GM12878 (cell line): Measurements from ENCODE around the gene FOLH1. TPM values are rescaled to one million over a fixed set of nuclear protein-coding genes. Genes with fewer than 3 reads are reported as not detected.

Experiments used
- ATAC-seq: fragments of 200-7000 bp; cut with Tn5 transposase; 3 replicates; pipeline ENCODE4 v1.9.1; 2020; ENCODE audit warnings: mild to moderate bottlenecking, moderate library complexity
- BruUV-seq: library from RNA; stranded (reverse); fragments of 400-500 nt; replicated peaks from 2 replicates; lab custom pipeline; 2021; lab: Mats Ljungman, UMichigan
- CTCF ChIA-PET: fragments of 300-600 bp; sonication (Branson Sonifier 250); formaldehyde crosslinking; extraction: SDS; loops from one replicate; lab custom pipeline; 2021; ENCODE audit warnings: inconsistent platforms; lab: Yijun Ruan, JAX
- POLR2A ChIA-PET: fragments of 350-600 bp; formaldehyde crosslinking; extraction: SDS; loops from one replicate; lab custom pipeline; 2021; ENCODE audit warnings: inconsistent platforms; lab: Charles Lee
- RAD21 ChIA-PET: fragments of 300-600 bp; sonication (Branson Sonifier 250); formaldehyde crosslinking; loops from one replicate; lab custom pipeline; 2023; ENCODE audit warnings: antibody characterized with exemption; ENCODE audit not compliant: unreplicated experiment; lab: Charles Lee
- SMC1A ChIA-PET: fragments of 300-600 bp; sonication (Branson Sonifier 250); formaldehyde crosslinking; loops from one replicate; lab custom pipeline; 2023; ENCODE audit not compliant: unreplicated experiment, uncharacterized antibody; lab: Charles Lee
- DNase-seq: peaks from one replicate; pipeline ENCODE4 v3.0.0-alpha.2; 2011; ENCODE audit warnings: low read depth, low spot score
- FAIRE-seq: peaks from 3 replicates; lab custom pipeline; 2011; peaks lifted over from hg19 to GRCh38; lab: Jason Lieb, UNC
- H2AFZ ChIP-seq: 2 replicates; pipeline ENCODE4 v1.6.0; 2011; ENCODE audit warnings: low read depth, low read length, control low read depth; ENCODE audit not compliant: control insufficient read depth
- H3K27ac ChIP-seq: 2 replicates; pipeline ENCODE4 v1.5.1; 2011; ENCODE audit warnings: control low read depth; ENCODE audit not compliant: control insufficient read depth, insufficient read depth
- H3K27me3 ChIP-seq, 2 experiments: replicated peaks in 1 of 2; 2 replicates each; pipeline versions ENCODE4 v1.6.0 to v1.6.1; 2011; ENCODE audit warnings: low read length in 1 of 2; ENCODE audit not compliant: control insufficient read depth in 2 of 2, insufficient read depth in 2 of 2
- H3K36me3 ChIP-seq, 2 experiments: 2 replicates each; pipeline ENCODE4 v1.5.1; 2011; ENCODE audit warnings: low read length in 1 of 2; ENCODE audit not compliant: control insufficient read depth in 2 of 2, insufficient read depth in 2 of 2
- H3K4me1 ChIP-seq: 2 replicates; pipeline ENCODE4 v1.6.1; 2011; ENCODE audit warnings: mild to moderate bottlenecking, low read length, moderate library complexity, mixed read lengths; ENCODE audit not compliant: control insufficient read depth, insufficient read depth
- H3K4me2 ChIP-seq: 2 replicates; pipeline ENCODE4 v1.6.0; 2011; ENCODE audit warnings: control low read depth; ENCODE audit not compliant: control insufficient read depth, insufficient read depth
- H3K4me3 ChIP-seq: fragments of 200-600 bp; sonication (generic); 2 replicates; pipeline ENCODE4 v1.5.1; 2016
- H3K79me2 ChIP-seq: 2 replicates; pipeline ENCODE4 v1.6.0; 2011; ENCODE audit warnings: low read length; ENCODE audit not compliant: control insufficient read depth, insufficient read depth
- H3K9ac ChIP-seq: 2 replicates; pipeline ENCODE4 v1.8.0; 2011; ENCODE audit warnings: low read length, control low read depth, mixed read lengths; ENCODE audit not compliant: control insufficient read depth, insufficient read depth
- H3K9me3 ChIP-seq: replicated peaks from 3 replicates; pipeline ENCODE4 v1.5.1; 2011; ENCODE audit warnings: mild to moderate bottlenecking, low read length; ENCODE audit not compliant: control insufficient read depth, insufficient read depth
- H4K20me1 ChIP-seq: 2 replicates; pipeline ENCODE4 v1.6.0; 2011; ENCODE audit not compliant: control insufficient read depth, insufficient read depth
- BCL11A ChIP-seq: IDR thresholded peaks from 2 replicates; pipeline ENCODE4 v1.6.1; 2011; ENCODE audit warnings: low read depth, low read length
- BMI1 ChIP-seq: fragments of 450-650 bp; IDR thresholded peaks from 2 replicates; pipeline ENCODE4 v1.6.1; 2016; ENCODE audit warnings: mild to moderate bottlenecking, moderate library complexity, borderline replicate concordance
- CBX5 ChIP-seq: sonication (generic); IDR thresholded peaks from 2 replicates; pipeline ENCODE4 v1.6.1; 2016; ENCODE audit warnings: low read depth, moderate library complexity, mild to moderate bottlenecking, inconsistent platforms
- CREM ChIP-seq: IDR thresholded peaks from 2 replicates; pipeline ENCODE4 v1.6.1; 2014; ENCODE audit warnings: antibody characterized with exemption, low read depth
- EZH2 ChIP-seq: IDR thresholded peaks from 2 replicates; pipeline ENCODE4 v1.6.1; 2012; ENCODE audit warnings: low read depth, mild to moderate bottlenecking, control low read depth, inconsistent platforms, low read length, borderline replicate concordance; ENCODE audit not compliant: control insufficient read depth
- HDAC2 ChIP-seq: fragments of 200-600 bp; sonication (generic); IDR thresholded peaks from 2 replicates; pipeline ENCODE4 v1.6.1; 2017
- KLF5 ChIP-seq: fragments of 450-650 bp; IDR thresholded peaks from 2 replicates; pipeline ENCODE4 v1.6.1; 2014; ENCODE audit warnings: mild to moderate bottlenecking; ENCODE audit not compliant: partially characterized antibody
- MTA2 ChIP-seq: fragments of 450-650 bp; IDR thresholded peaks from 2 replicates; pipeline ENCODE4 v1.6.1; 2016; ENCODE audit warnings: low read depth, mild to moderate bottlenecking, moderate library complexity
- NRF1 ChIP-seq: conservative IDR thresholded peaks from 2 replicates; pipeline ENCODE4 v1.6.1; 2011; ENCODE audit warnings: mild to moderate bottlenecking, low read depth, low read length, improper control_type of control experiment
- POLR2AphosphoS2 ChIP-seq: IDR thresholded peaks from 2 replicates; pipeline ENCODE4 v1.6.1; 2011; ENCODE audit warnings: low read depth, mild to moderate bottlenecking, low read length, improper control_type of control experiment, moderate library complexity
- POU2F2 ChIP-seq: IDR thresholded peaks from 3 replicates; pipeline ENCODE4 v1.6.1; 2011; ENCODE audit warnings: low read depth, mild to moderate bottlenecking, low read length, borderline replicate concordance
- RAD21 ChIP-seq: IDR thresholded peaks from 2 replicates; pipeline ENCODE4 v1.6.1; 2011; ENCODE audit warnings: mild to moderate bottlenecking, low read depth, low read length, moderate library complexity; ENCODE audit not compliant: insufficient read depth
- SPI1 ChIP-seq: IDR thresholded peaks from 2 replicates; pipeline ENCODE4 v1.6.1; 2011; ENCODE audit warnings: low read depth, mild to moderate bottlenecking, low read length, moderate library complexity, borderline replicate concordance; ENCODE audit not compliant: insufficient read depth
- TBL1XR1 ChIP-seq: IDR thresholded peaks from 2 replicates; pipeline ENCODE4 v1.6.1; 2012; ENCODE audit warnings: low read depth, low read length, improper control_type of control experiment
- ZBED1 ChIP-seq: IDR thresholded peaks from 2 replicates; pipeline ENCODE4 v1.6.1; 2016; ENCODE audit warnings: borderline replicate concordance
- ZNF207 ChIP-seq: fragments of 450-650 bp; IDR thresholded peaks from 2 replicates; pipeline ENCODE4 v1.6.1; 2014; ENCODE audit warnings: antibody characterized with exemption, mild to moderate bottlenecking, borderline replicate concordance
- WGBS: methylation state at CpG from one replicate; pipeline ENCODE4 v1.1.6; 2016; ENCODE audit warnings: low lambda C conversion rate; ENCODE audit not compliant: insufficient replicate concordance, insufficient coverage; ENCODE audit errors: missing lambda C conversion rate; 5-methylcytosine and 5-hydroxymethylcytosine counted together
- in situ Hi-C: fragments of 300-500 bp; cut with MboI; formaldehyde crosslinking; loops from 9 replicates; pipeline ENCODE4 v1.14.3; 2018; ENCODE audit warnings: mixed read lengths
- intact Hi-C: fragments of 100-400 bp; cut with micrococcal nuclease; formaldehyde crosslinking; loops from one replicate; pipeline ENCODE4 v1.14.2; 2022; ENCODE audit not compliant: unreplicated experiment
- polyA plus RNA-seq, 11 experiments: library from polyadenylated mRNA; depleted of rRNA in 4 of 11; unstranded in 6 of 11; stranded (reverse) in 5 of 11; fragments of >200 nt; fragmentation: Nextera tagmentation in 4 of 11; fragmentation: Illumina TruSeq in 1 of 11; extraction: Ambion mirVana in 4 of 11; extraction: Trizol in 1 of 11; gene quantifications; 1 replicate in 1 of 11; 2 replicates in 10 of 11; pipeline versions ENCODE4 v1.2.1 to v1.2.3, GENCODE V29; 2011 to 2016; ENCODE audit warnings: inconsistent platforms in 2 of 11, missing spikeins in 2 of 11, low read depth in 1 of 11
- total RNA-seq, 4 experiments: library from RNA; depleted of rRNA in 3 of 4; stranded (reverse); fragments of >200 nt in 3 of 4; fragmentation: Illumina TruSeq in 1 of 4; extraction: Trizol in 1 of 4; gene quantifications; 2 replicates each; pipeline versions ENCODE4 v1.2.1 to v1.2.3, GENCODE V29; 2013 to 2021
- TF ChIP-seq, protein P1 (sequence below): fragments of 450-650 bp; IDR thresholded peaks from 2 replicates; pipeline ENCODE4 v1.6.1; 2017; ENCODE audit warnings: antibody characterized with exemption, mild to moderate bottlenecking, moderate library complexity
- TF ChIP-seq, protein P2 (sequence below): fragments of 450-650 bp; IDR thresholded peaks from 2 replicates; pipeline ENCODE4 v1.6.1; 2017; ENCODE audit warnings: mild to moderate bottlenecking, moderate library complexity

FOLH1 gene
- total and polyA plus RNA-seq, 10 of the 15 experiments (the other 5 are each of a cell fraction or from before 2014, with no cell fraction given) = not detected

- ATAC-seq = no peak
- H3K36me3 ChIP-seq = no peaks in the 10 kb centered on the region
- H3K9me3 ChIP-seq = no peaks in the 10 kb centered on the region
- H3K27ac ChIP-seq = no peak overlapping the region
- H3K9ac ChIP-seq = no peak overlapping the region
- CTCF ChIA-PET = no interaction called here
- H4K20me1 ChIP-seq = no peaks in the 10 kb centered on the region
- H3K4me2 ChIP-seq = no peak overlapping the region
- H3K4me1 ChIP-seq = no peaks in the 10 kb centered on the region
- in situ Hi-C loops (no loop called here), intact Hi-C loops (no loop called here)
- BruUV-seq = no TSS peak
- 48% methylated on average over 5 of the region's 5 CpGs for whole genome bisulfite sequencing
- FAIRE-seq = no peak
- no peaks in the 10 kb centered on the region for H3K79me2 ChIP-seq
- POLR2A ChIA-PET = no interaction called here
- no peak for DNase-seq
- no peak overlapping the region for H3K4me3 ChIP-seq
- no peak overlapping the region for H2AFZ ChIP-seq
- SMC1A ChIA-PET = no interaction called here
- no peaks in the 10 kb centered on the region for H3K27me3 ChIP-seq
- RAD21 ChIA-PET = no interaction called here
- no peak for TF ChIP-seq MTA2
- TF ChIP-seq POLR2AphosphoS2 = no peak
- no peak for TF ChIP-seq RAD21
- TF ChIP-seq, protein P1, sequence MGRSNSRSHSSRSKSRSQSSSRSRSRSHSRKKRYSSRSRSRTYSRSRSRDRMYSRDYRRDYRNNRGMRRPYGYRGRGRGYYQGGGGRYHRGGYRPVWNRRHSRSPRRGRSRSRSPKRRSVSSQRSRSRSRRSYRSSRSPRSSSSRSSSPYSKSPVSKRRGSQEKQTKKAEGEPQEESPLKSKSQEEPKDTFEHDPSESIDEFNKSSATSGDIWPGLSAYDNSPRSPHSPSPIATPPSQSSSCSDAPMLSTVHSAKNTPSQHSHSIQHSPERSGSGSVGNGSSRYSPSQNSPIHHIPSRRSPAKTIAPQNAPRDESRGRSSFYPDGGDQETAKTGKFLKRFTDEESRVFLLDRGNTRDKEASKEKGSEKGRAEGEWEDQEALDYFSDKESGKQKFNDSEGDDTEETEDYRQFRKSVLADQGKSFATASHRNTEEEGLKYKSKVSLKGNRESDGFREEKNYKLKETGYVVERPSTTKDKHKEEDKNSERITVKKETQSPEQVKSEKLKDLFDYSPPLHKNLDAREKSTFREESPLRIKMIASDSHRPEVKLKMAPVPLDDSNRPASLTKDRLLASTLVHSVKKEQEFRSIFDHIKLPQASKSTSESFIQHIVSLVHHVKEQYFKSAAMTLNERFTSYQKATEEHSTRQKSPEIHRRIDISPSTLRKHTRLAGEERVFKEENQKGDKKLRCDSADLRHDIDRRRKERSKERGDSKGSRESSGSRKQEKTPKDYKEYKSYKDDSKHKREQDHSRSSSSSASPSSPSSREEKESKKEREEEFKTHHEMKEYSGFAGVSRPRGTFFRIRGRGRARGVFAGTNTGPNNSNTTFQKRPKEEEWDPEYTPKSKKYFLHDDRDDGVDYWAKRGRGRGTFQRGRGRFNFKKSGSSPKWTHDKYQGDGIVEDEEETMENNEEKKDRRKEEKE = no peak
- no peak for TF ChIP-seq SPI1
- TF ChIP-seq ZBED1 = no peak
- no peak for TF ChIP-seq ZNF207
- no peak for TF ChIP-seq BMI1
- no peak for TF ChIP-seq CREM
- no peak for TF ChIP-seq POU2F2
- no peak for TF ChIP-seq CBX5
- no peak for TF ChIP-seq TBL1XR1
- TF ChIP-seq KLF5 = no peak
- TF ChIP-seq BCL11A = no peak
- no peak for TF ChIP-seq EZH2
- no peak for TF ChIP-seq HDAC2
- TF ChIP-seq, protein P2, sequence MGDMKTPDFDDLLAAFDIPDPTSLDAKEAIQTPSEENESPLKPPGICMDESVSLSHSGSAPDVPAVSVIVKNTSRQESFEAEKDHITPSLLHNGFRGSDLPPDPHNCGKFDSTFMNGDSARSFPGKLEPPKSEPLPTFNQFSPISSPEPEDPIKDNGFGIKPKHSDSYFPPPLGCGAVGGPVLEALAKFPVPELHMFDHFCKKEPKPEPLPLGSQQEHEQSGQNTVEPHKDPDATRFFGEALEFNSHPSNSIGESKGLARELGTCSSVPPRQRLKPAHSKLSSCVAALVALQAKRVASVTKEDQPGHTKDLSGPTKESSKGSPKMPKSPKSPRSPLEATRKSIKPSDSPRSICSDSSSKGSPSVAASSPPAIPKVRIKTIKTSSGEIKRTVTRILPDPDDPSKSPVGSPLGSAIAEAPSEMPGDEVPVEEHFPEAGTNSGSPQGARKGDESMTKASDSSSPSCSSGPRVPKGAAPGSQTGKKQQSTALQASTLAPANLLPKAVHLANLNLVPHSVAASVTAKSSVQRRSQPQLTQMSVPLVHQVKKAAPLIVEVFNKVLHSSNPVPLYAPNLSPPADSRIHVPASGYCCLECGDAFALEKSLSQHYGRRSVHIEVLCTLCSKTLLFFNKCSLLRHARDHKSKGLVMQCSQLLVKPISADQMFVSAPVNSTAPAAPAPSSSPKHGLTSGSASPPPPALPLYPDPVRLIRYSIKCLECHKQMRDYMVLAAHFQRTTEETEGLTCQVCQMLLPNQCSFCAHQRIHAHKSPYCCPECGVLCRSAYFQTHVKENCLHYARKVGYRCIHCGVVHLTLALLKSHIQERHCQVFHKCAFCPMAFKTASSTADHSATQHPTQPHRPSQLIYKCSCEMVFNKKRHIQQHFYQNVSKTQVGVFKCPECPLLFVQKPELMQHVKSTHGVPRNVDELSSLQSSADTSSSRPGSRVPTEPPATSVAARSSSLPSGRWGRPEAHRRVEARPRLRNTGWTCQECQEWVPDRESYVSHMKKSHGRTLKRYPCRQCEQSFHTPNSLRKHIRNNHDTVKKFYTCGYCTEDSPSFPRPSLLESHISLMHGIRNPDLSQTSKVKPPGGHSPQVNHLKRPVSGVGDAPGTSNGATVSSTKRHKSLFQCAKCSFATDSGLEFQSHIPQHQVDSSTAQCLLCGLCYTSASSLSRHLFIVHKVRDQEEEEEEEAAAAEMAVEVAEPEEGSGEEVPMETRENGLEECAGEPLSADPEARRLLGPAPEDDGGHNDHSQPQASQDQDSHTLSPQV = no peak
- no peak for TF ChIP-seq NRF1
These were observed 12.7 kb upstream of the FOLH1 start for GRCh38 chr11:49221112-49221511.
